Keratinocyte (primary cell): ENCODE data around the gene FKBP11. TPM values are rescaled to one million over a fixed set of nuclear protein-coding genes. Genes with fewer than 3 reads are reported as not detected.

Source experiments
- DNase-seq: peaks from one replicate; pipeline ENCODE4 v3.0.0-alpha.2; 2011; ENCODE audit warnings: low read depth, missing footprints, low spot score
- FAIRE-seq: peaks from 2 replicates; lab custom pipeline; 2011; peaks lifted over from hg19 to GRCh38; lab: Jason Lieb, UNC
- H2AFZ ChIP-seq: 2 replicates; pipeline ENCODE4 v1.6.0; 2012; ENCODE audit warnings: low read length, control low read depth, inconsistent platforms; ENCODE audit not compliant: control insufficient read depth
- H3K27ac ChIP-seq: 2 replicates; pipeline ENCODE4 v1.5.1; 2011; ENCODE audit warnings: low read length; ENCODE audit not compliant: control insufficient read depth, insufficient read depth
- H3K27me3 ChIP-seq: 3 replicates; pipeline ENCODE4 v1.6.0; 2011; ENCODE audit warnings: low read length; ENCODE audit not compliant: control insufficient read depth, insufficient read depth; ENCODE audit errors: extremely low read depth
- H3K36me3 ChIP-seq, 2 experiments: 2 replicates in 1 of 2; 3 replicates in 1 of 2; pipeline ENCODE4 v1.5.1; 2011; ENCODE audit warnings: low read length in 2 of 2, mild to moderate bottlenecking in 1 of 2; ENCODE audit not compliant: control insufficient read depth in 2 of 2, insufficient read depth in 2 of 2; ENCODE audit errors: extremely low read depth in 1 of 2
- H3K4me1 ChIP-seq: 3 replicates; pipeline ENCODE4 v1.5.1; 2011; ENCODE audit warnings: low read length; ENCODE audit not compliant: control insufficient read depth, insufficient read depth; ENCODE audit errors: extremely low read depth
- H3K4me2 ChIP-seq: 3 replicates; pipeline ENCODE4 v1.6.0; 2011; ENCODE audit warnings: low read depth, low read length; ENCODE audit not compliant: control insufficient read depth, insufficient read depth; ENCODE audit errors: extremely low read depth
- H3K4me3 ChIP-seq, 3 experiments: fragments of 200-600 bp in 1 of 3; sonication (generic) in 1 of 3; 2 replicates in 2 of 3; 3 replicates in 1 of 3; pipeline ENCODE4 v1.5.1; 2011 to 2016; ENCODE audit warnings: low read length in 3 of 3, mild to moderate bottlenecking in 3 of 3, control low read depth in 2 of 3, inconsistent platforms in 1 of 3, low read depth in 1 of 3, mixed read lengths in 1 of 3, mixed run types in 1 of 3, moderate library complexity in 1 of 3; ENCODE audit not compliant: control insufficient read depth in 2 of 3, insufficient read depth in 2 of 3; ENCODE audit errors: extremely low read depth in 1 of 3
- H3K79me2 ChIP-seq: 2 replicates; pipeline ENCODE4 v1.6.0; 2012; ENCODE audit warnings: low read length; ENCODE audit not compliant: control insufficient read depth, insufficient read depth
- H3K9ac ChIP-seq: 3 replicates; pipeline ENCODE4 v1.6.0; 2011; ENCODE audit warnings: low read length; ENCODE audit not compliant: control insufficient read depth, insufficient read depth; ENCODE audit errors: extremely low read depth
- H3K9me1 ChIP-seq: 3 replicates; pipeline ENCODE4 v1.6.0; 2011; ENCODE audit warnings: low read length; ENCODE audit not compliant: control insufficient read depth, insufficient read depth; ENCODE audit errors: extremely low read depth
- H3K9me3 ChIP-seq: 2 replicates; pipeline ENCODE4 v1.5.1; 2012; ENCODE audit warnings: low read depth, low read length; ENCODE audit not compliant: control insufficient read depth
- H4K20me1 ChIP-seq: 3 replicates; pipeline ENCODE4 v1.6.0; 2011; ENCODE audit warnings: low read length; ENCODE audit not compliant: control insufficient read depth, insufficient read depth; ENCODE audit errors: extremely low read depth
- EZH2 ChIP-seq: IDR thresholded peaks from one replicate; pipeline ENCODE4 v1.6.1; 2012; ENCODE audit warnings: inconsistent platforms, mild to moderate bottlenecking, low read length, moderate library complexity
- dilution Hi-C: fragments of 300-500 bp; cut with MboI; formaldehyde crosslinking; loops from one replicate; pipeline ENCODE4 v1.7.0; 2020; ENCODE audit warnings: low sequenced_read_pairs; ENCODE audit not compliant: extremely low pct_ligation_motif_present
- polyA plus RNA-seq, 5 experiments: library from polyadenylated mRNA; depleted of rRNA in 3 of 5; stranded (reverse) in 3 of 5; stranded (forward) in 1 of 5; unstranded in 1 of 5; fragments of >200 nt; gene quantifications; 1 replicate in 1 of 5; 2 replicates in 3 of 5; 3 replicates in 1 of 5; pipeline versions ENCODE4 v1.2.1 to v1.2.3, GENCODE V29; 2011 to 2012; ENCODE audit warnings: missing spikeins in 2 of 5, low read depth in 1 of 5, low replicate concordance in 1 of 5
- TF ChIP-seq, protein P1 (sequence below), 3 experiments: IDR thresholded peaks in 1 of 3; conservative IDR thresholded peaks in 1 of 3; optimal IDR thresholded peaks in 1 of 3; 2 replicates in 2 of 3; 3 replicates in 1 of 3; pipeline versions ENCODE3 to v1.5.1; 2011; ENCODE audit warnings: low read length in 3 of 3, mild to moderate bottlenecking in 3 of 3, moderate library complexity in 2 of 3, control low read depth in 1 of 3, inconsistent platforms in 1 of 3; ENCODE audit not compliant: insufficient read depth in 2 of 3; ENCODE audit errors: extremely low read depth in 1 of 3

FKBP11 gene
- polyA plus RNA-seq, 1 donor (not counting 4 experiments of a cell fraction or from before 2014, with no cell fraction given): 18.4 TPM

DNA sequence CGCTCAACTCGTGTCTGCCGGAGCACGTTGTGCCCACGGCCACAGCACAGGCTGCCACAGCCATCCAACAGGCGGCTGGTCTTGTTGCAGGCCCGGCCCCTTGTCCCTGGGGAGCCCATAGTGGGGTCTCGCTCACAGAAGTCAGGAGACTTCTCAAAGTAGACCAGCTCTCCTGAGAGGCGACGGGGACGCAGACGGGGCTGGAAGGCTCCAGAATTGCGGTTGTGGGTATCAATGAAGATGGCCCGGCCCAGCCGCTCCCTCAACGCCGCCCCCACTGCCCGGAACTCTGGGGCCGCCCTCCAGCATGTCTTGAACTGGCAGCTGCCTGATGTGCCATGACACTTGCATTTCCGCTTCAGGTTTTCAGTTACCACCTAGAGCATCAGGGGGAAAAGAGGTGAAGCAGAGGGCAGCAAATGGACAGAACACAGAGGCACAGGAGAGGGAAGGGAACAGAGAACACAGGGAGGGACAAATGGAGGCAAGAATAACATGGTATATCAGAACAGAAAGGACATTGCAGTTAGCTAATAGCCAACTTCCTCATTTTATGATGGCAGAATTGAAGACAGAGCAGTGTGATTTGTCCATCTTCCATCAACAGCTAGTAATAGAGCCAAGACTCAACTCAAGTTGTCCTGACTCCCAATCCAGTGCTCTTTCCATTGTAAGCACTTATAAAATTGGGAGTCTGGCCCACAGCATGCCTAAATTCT lies 41.0 kb upstream of the FKBP11 start:
- H3K4me2 ChIP-seq: no peak overlapping the region
- no peaks in the 10 kb centered on the region for H3K9me1 ChIP-seq
- H3K4me1 ChIP-seq: peaks cover 20% of the 10 kb centered on the region
- no peak overlapping the region for H3K9ac ChIP-seq
- H3K27ac ChIP-seq: no peak overlapping the region
- no peak overlapping the region for H3K4me3 ChIP-seq
- no peaks in the 10 kb centered on the region for H3K9me3 ChIP-seq
- dilution Hi-C loops: no loop called here
- FAIRE-seq: no peak
- no peaks in the 10 kb centered on the region for H3K79me2 ChIP-seq
- no peak for DNase-seq
- TF ChIP-seq, protein P1, sequence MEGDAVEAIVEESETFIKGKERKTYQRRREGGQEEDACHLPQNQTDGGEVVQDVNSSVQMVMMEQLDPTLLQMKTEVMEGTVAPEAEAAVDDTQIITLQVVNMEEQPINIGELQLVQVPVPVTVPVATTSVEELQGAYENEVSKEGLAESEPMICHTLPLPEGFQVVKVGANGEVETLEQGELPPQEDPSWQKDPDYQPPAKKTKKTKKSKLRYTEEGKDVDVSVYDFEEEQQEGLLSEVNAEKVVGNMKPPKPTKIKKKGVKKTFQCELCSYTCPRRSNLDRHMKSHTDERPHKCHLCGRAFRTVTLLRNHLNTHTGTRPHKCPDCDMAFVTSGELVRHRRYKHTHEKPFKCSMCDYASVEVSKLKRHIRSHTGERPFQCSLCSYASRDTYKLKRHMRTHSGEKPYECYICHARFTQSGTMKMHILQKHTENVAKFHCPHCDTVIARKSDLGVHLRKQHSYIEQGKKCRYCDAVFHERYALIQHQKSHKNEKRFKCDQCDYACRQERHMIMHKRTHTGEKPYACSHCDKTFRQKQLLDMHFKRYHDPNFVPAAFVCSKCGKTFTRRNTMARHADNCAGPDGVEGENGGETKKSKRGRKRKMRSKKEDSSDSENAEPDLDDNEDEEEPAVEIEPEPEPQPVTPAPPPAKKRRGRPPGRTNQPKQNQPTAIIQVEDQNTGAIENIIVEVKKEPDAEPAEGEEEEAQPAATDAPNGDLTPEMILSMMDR (optimal IDR thresholded peaks at IDR 0.05 in 1 of 3, IDR thresholded peaks at IDR 0.05 in 1 of 3, conservative IDR thresholded peaks at IDR 0.05 in 1 of 3; ENCODE audit: extremely low read depth in 1 of 3, insufficient read depth in 2 of 3, low read length in 3 of 3): no peak
- H3K27me3 ChIP-seq: peaks cover 18% of the 10 kb centered on the region
- no peaks in the 10 kb centered on the region for H4K20me1 ChIP-seq
- no peak overlapping the region for H2AFZ ChIP-seq
- H3K36me3 ChIP-seq: no peaks in the 10 kb centered on the region

DNA sequence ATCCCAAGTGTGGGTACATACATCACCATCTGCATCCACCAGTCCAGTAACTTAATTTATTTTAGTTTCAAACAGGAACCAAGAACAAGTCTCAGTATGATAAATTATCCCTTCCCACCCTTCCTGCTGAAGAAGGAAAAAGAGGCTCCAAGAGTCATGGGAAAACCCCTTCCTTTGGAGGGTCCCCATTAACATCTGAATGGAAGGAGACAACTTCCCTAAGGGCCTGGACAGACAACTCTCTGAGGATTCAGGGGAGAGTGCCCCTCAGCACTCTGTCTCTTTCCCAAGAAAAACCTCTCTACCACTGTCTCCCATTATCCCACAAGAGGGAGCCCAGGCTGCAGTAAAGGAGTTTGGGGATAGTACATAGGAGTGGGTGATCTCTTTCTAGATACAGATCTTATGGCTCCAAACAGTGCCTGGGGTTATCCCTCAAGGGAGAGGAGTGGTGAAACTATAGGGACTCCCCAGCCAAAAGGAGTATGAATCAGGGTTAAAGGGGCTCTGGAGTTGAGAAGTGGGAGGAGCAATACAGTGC lies 40.1 kb upstream of the FKBP11 start:
- no peaks in the 10 kb centered on the region for H3K9me1 ChIP-seq
- FAIRE-seq (no peak), DNase-seq (no peak)
- no peak for TF ChIP-seq EZH2
- TF ChIP-seq, protein P1 (optimal IDR thresholded peaks at IDR 0.05 in 1 of 3, IDR thresholded peaks at IDR 0.05 in 1 of 3, conservative IDR thresholded peaks at IDR 0.05 in 1 of 3; ENCODE audit: extremely low read depth in 1 of 3, insufficient read depth in 2 of 3, low read length in 3 of 3): peak; percentile 30 to 44 (median 37)
- no peak overlapping the region for H3K27ac ChIP-seq
- H3K36me3 ChIP-seq: no peaks in the 10 kb centered on the region
- dilution Hi-C loops: no loop called here
- H3K4me1 ChIP-seq: peaks cover 11% of the 10 kb centered on the region
- no peak overlapping the region for H3K4me2 ChIP-seq
- no peak overlapping the region for H3K9ac ChIP-seq
- H3K79me2 ChIP-seq: no peaks in the 10 kb centered on the region
- peaks cover 8% of the 10 kb centered on the region for H3K27me3 ChIP-seq
- H3K9me3 ChIP-seq: no peaks in the 10 kb centered on the region
- H4K20me1 ChIP-seq: no peaks in the 10 kb centered on the region
- H3K4me3 ChIP-seq: no peak overlapping the region
- no peak overlapping the region for H2AFZ ChIP-seq
